Measurements from ENCODE around the gene OMD.

- TF ChIP-seq CTCF (IDR thresholded peaks at IDR 0.05) (no peak), EZH2 (IDR thresholded peaks at IDR 0.05; ENCODE audit: borderline replicate concordance, insufficient read depth, low read depth, low read length, poor library complexity, severe bottlenecking) (no peak)
Measured at GRCh38 chr9:92463387-92463786, 39.1 kb upstream of the OMD start.
